Stimulated activated CD4-positive, alpha-beta T cell treated with anti-CD3 and anti-CD28 coated beads, Interleukin-4, amount 100 ng/mL, for 4 hours (primary cell): ENCODE results near the gene LILRB4.
"Not testable (repeated sequence)": the region's sequence is repeated elsewhere in the genome, so short reads cannot be mapped to it uniquely, and the experiment has no call there.

ENCODE experiments used
- DNase-seq, 2 experiments: peaks; one replicate each; pipeline ENCODE4 v3.0.0-alpha.2; 2020

Gene LILRB4

GRCh38 chr19:54653181-54653809 lies 9.5 kb upstream of the LILRB4 start:
- DNase-seq = no peak

- DNase-seq = no peak
These were observed 8.1 kb upstream of the LILRB4 start for GRCh38 chr19:54654447-54655321.

GRCh38 chr19:54659300-54659699 lies 3.5 kb upstream of the LILRB4 start:
- no peak for DNase-seq

- no peak for DNase-seq
These were observed 2.5 kb upstream of the LILRB4 start for GRCh38 chr19:54660306-54660705.

GRCh38 chr19:54660964-54661363 lies 1.8 kb upstream of the LILRB4 start:
- no peak for DNase-seq

- no peak for DNase-seq
These were observed 821 bp upstream of the LILRB4 start for GRCh38 chr19:54661846-54662481.

GRCh38 chr19:54665530-54665929 lies 2.7 kb downstream of the LILRB4 start:
- DNase-seq = no peak

GRCh38 chr19:54667217-54667616 lies 4.4 kb downstream of the LILRB4 start:
- no peak for DNase-seq

- DNase-seq = no peak
These were observed 5.6 kb downstream of the LILRB4 start for GRCh38 chr19:54668353-54668752.

- no peak for DNase-seq
These were observed 8.0 kb downstream of the LILRB4 start for GRCh38 chr19:54670576-54671357.

GRCh38 chr19:54673222-54673621 lies 10.4 kb downstream of the LILRB4 start:
- no peak for DNase-seq

GRCh38 chr19:54674021-54674617 lies 11.3 kb downstream of the LILRB4 start:
- DNase-seq = no peak

- not testable (repeated sequence) for DNase-seq
These were observed 13.5 kb downstream of the LILRB4 start for GRCh38 chr19:54676210-54676834.

GRCh38 chr19:54677217-54677616 lies 14.4 kb downstream of the LILRB4 start:
- no peak for DNase-seq

- not testable (repeated sequence) for DNase-seq
These were observed 18.8 kb downstream of the LILRB4 start for GRCh38 chr19:54681596-54681995.

- DNase-seq = no peak
These were observed 19.6 kb downstream of the LILRB4 start for GRCh38 chr19:54682306-54682856.

- no peak for DNase-seq
These were observed 21.7 kb downstream of the LILRB4 start for GRCh38 chr19:54684527-54684926.

GRCh38 chr19:54691582-54692297 lies 29.0 kb downstream of the LILRB4 start:
- DNase-seq = no peak

GRCh38 chr19:54692298-54692615 lies 29.5 kb downstream of the LILRB4 start:
- no peak for DNase-seq

- DNase-seq = no peak
These were observed 31.9 kb downstream of the LILRB4 start for GRCh38 chr19:54694648-54695047.

GRCh38 chr19:54696117-54696548 lies 33.3 kb downstream of the LILRB4 start:
- DNase-seq = no peak
